Cardiac fibroblast (primary cell): ENCODE results near the gene PRTFDC1.

Source experiments
- DNase-seq, 2 donors: peaks; one replicate each; pipeline versions ENCODE4 v3.0.0 to v3.0.0-alpha.2; 2010; ENCODE audit warnings: low read depth in 2 of 2
- H3K4me3 ChIP-seq, 2 donors: replicated peaks in 1 of 2; 1 replicate in 1 of 2; 2 replicates in 1 of 2; pipeline ENCODE4 v1.5.1; 2011; ENCODE audit warnings: low read depth in 2 of 2, low read length in 2 of 2, mild to moderate bottlenecking in 2 of 2, moderate library complexity in 1 of 2
- CTCF ChIP-seq: IDR thresholded peaks from one replicate; pipeline ENCODE4 v1.5.1; 2011; ENCODE audit warnings: low read depth, mild to moderate bottlenecking, low read length, inconsistent platforms

The PRTFDC1 gene

GRCh38 chr10:24887855-24888231, 64.6 kb downstream of the PRTFDC1 start:
- no peak overlapping the region for H3K4me3 ChIP-seq
- DNase-seq, result no peak
- no peak for TF ChIP-seq CTCF

GRCh38 chr10:24886290-24886680, 66.1 kb downstream of the PRTFDC1 start:
- H3K4me3 ChIP-seq, result no peak overlapping the region
- DNase-seq, result no peak
- no peak for TF ChIP-seq CTCF

GRCh38 chr10:24885551-24886289, 66.7 kb downstream of the PRTFDC1 start:
- DNase-seq, result no peak
- H3K4me3 ChIP-seq, result no peak overlapping the region
- no peak for TF ChIP-seq CTCF

GRCh38 chr10:24884793-24885192, 67.6 kb downstream of the PRTFDC1 start:
- TF ChIP-seq CTCF, result no peak
- no peak for DNase-seq

GRCh38 chr10:24884316-24884715, 68.1 kb downstream of the PRTFDC1 start:
- no peak for DNase-seq
- H3K4me3 ChIP-seq, result no peak overlapping the region
- TF ChIP-seq CTCF, result no peak

More at GRCh38 chr10:24884793-24885192, 67.6 kb downstream of the PRTFDC1 start:
- H3K4me3 ChIP-seq, result no peak overlapping the region

GRCh38 chr10:24883176-24883575, 69.2 kb downstream of the PRTFDC1 start:
- no peak for DNase-seq
- no peak for TF ChIP-seq CTCF
- no peak overlapping the region for H3K4me3 ChIP-seq
